Glomerular visceral epithelial cell (primary cell): ENCODE results near the gene TSC22D1.

Experiments used
- DNase-seq: peaks from one replicate; pipeline ENCODE4 v3.0.0-alpha.2; 2016; ENCODE audit errors: extremely low spot score

The TSC22D1 gene

GRCh38 chr13:44404261-44405132, 171.6 kb downstream of the TSC22D1 start:
- DNase-seq, result no peak

GRCh38 chr13:44403461-44404056, 172.6 kb downstream of the TSC22D1 start:
- no peak for DNase-seq

- DNase-seq, result no peak
These were observed 173.2 kb downstream of the TSC22D1 start for GRCh38 chr13:44402899-44403445.

- DNase-seq, result no peak
These were observed 174.6 kb downstream of the TSC22D1 start for GRCh38 chr13:44401577-44401976.

GRCh38 chr13:44400736-44401135, 175.4 kb downstream of the TSC22D1 start:
- DNase-seq, result no peak

GRCh38 chr13:44399074-44399473, 177.1 kb downstream of the TSC22D1 start:
- no peak for DNase-seq

GRCh38 chr13:44398606-44399005, 177.5 kb downstream of the TSC22D1 start:
- DNase-seq, result no peak

GRCh38 chr13:44397766-44398223, 178.3 kb downstream of the TSC22D1 start:
- DNase-seq, result peak; percentile 17

GRCh38 chr13:44396701-44397580, 179.2 kb downstream of the TSC22D1 start:
- DNase-seq, result no peak

- no peak for DNase-seq
These were observed 180.0 kb downstream of the TSC22D1 start for GRCh38 chr13:44395976-44396694.

- no peak for DNase-seq
These were observed 181.5 kb downstream of the TSC22D1 start for GRCh38 chr13:44394658-44395057.

- DNase-seq, result peak; percentile 85
These were observed 182.7 kb downstream of the TSC22D1 start for GRCh38 chr13:44393391-44393790.

- no peak for DNase-seq
These were observed 186.3 kb downstream of the TSC22D1 start for GRCh38 chr13:44389876-44390275.

- DNase-seq, result no peak
These were observed 187.0 kb downstream of the TSC22D1 start for GRCh38 chr13:44389060-44389666.

GRCh38 chr13:44388427-44389059, 187.6 kb downstream of the TSC22D1 start:
- DNase-seq, result no peak

- no peak for DNase-seq
These were observed 189.1 kb downstream of the TSC22D1 start for GRCh38 chr13:44386913-44387556.

- no peak for DNase-seq
These were observed 190.3 kb downstream of the TSC22D1 start for GRCh38 chr13:44385847-44386246.

GRCh38 chr13:44385401-44385800, 190.7 kb downstream of the TSC22D1 start:
- DNase-seq, result no peak

- DNase-seq, result no peak
These were observed 191.4 kb downstream of the TSC22D1 start for GRCh38 chr13:44384778-44385177.

- no peak for DNase-seq
These were observed 192.2 kb downstream of the TSC22D1 start for GRCh38 chr13:44383945-44384344.
